Stimulated activated CD8-positive, alpha-beta memory T cell treated with anti-CD3 and anti-CD28 coated beads, Interleukin-12 subunit alpha, Interleukin-12 subunit beta, amount 100 ng/mL, for 24 hours (primary cell): Measurements from ENCODE around the gene CFAP43.

Experiments used
- DNase-seq: peaks from one replicate; pipeline ENCODE4 v3.0.0-alpha.2; 2020; ENCODE audit errors: extremely low read depth

CFAP43 gene, protein sequence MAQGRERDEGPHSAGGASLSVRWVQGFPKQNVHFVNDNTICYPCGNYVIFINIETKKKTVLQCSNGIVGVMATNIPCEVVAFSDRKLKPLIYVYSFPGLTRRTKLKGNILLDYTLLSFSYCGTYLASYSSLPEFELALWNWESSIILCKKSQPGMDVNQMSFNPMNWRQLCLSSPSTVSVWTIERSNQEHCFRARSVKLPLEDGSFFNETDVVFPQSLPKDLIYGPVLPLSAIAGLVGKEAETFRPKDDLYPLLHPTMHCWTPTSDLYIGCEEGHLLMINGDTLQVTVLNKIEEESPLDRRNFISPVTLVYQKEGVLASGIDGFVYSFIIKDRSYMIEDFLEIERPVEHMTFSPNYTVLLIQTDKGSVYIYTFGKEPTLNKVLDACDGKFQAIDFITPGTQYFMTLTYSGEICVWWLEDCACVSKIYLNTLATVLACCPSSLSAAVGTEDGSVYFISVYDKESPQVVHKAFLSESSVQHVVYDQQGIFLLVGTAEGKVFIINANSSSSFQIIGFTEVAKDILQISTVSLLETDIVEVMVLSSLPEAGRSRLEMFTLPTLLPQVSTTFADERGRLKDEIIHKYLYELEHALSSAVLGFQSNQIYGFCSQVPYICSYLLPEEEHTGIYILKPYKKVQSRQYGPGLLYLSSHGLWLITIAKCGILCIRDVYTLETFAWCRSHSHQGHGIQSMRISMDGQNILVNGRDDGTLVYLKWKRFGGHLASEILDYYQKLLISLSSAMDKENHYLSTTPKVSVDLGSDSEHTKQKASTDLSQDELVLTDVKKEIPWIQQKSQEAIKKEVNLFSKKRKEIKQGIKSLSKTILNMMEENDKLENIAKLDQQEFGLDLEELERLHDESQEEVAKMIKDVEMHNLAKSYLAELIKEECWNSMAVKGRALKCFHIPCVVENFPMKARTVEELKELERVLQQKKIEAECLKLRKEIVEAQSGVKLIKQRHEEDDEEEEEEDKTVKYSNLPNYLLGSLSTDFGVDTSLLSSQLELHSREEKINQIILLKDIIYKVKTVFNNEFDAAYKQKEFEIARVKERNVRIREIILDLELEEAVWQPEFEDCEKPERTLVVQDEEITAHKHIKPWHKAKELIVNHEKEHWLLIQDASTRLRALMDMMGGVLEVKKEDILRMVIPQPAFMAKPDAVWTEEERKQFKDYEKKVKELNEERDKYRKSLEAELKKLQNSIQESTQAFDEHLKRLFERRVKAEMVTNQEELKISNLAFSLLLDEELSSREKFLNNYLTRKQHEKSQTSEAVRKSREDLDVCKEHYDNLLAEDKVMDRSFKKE (N-terminal part only)

DNA sequence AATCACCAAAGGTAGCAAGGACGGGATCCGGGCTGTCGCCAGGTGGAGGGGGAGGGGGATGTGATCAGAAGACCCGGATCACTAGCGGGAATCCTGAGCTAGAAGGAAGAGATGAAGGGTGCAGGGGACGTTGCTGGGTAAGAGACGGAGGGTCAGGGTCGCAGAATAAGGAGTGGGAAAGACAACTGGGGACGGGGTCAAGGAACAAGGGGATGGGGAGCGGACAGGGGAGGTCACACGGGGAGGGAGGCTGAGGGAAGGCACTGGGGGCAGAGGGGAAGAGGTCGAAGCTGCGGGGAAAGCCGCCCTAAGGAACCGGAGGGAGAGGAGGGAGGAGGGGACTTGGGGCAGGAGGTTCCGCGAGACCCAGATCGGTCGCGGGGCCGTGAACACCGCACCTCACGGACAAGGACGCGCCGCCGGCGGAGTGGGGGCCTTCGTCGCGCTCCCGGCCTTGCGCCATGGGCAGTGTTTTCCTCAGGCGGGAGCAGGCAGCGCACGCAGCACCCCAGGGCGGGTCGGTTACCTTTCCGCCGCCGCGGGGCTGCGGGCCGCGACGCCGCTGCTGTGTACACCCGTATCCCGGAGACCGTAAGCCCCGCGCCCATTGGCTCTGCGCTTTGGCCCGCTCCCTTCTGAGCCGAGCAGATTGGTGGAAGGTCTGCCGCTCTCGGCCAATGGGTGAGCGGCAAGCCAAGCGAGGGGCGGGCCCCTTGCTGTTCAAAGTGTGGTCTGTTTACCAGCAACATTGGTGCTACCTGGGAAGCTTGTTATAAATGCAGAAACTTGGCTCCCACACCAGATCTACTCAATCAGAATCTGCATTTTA lies at the start of gene CFAP43:
Gene CFAP43 (minus strand): TSS at position 581 of the 829 bp plus-strand sequence. CDS start 118 bp downstream, at position 463.
- peak; percentile 95 for DNase-seq

- DNase-seq: no peak
Measured at GRCh38 chr10:104281694-104282093, 49.5 kb upstream of the CFAP43 start.

DNA sequence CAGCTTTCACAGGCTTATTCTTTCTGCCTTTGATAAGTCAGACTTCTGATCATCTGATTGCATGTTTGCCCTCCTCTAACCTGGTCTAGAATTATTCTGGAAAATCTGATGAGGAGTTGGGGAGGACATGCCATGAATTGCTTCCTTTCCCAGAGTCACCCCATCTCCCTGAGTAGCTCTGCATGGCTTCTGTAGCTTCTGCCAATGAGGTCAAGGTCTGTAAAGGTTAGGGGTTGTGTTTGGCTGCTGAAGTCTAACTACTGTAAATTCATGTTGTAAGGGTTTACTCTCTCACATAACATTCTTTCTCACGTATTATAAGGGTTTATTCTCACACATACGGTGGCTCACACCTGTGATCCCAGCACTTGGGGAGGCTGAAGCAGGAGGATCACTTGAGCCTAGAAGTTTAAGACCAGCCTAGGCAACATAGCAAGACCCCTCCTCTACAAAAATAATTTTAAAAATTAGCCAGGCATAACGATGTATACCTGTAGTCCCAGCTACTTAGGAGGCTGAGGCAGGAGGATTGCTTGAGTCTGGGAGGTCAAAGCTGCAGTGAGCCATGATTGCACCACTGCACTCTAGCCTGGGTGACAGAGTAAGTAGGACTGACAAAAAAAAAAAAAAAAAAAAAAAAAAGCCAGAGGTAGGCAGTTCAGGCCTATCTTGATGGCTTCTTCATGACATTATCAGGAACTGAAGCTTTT lies 47.5 kb upstream of the CFAP43 start:
- DNase-seq: no peak

GRCh38 chr10:104277785-104278184 lies 45.6 kb upstream of the CFAP43 start:
- DNase-seq: no peak

DNA sequence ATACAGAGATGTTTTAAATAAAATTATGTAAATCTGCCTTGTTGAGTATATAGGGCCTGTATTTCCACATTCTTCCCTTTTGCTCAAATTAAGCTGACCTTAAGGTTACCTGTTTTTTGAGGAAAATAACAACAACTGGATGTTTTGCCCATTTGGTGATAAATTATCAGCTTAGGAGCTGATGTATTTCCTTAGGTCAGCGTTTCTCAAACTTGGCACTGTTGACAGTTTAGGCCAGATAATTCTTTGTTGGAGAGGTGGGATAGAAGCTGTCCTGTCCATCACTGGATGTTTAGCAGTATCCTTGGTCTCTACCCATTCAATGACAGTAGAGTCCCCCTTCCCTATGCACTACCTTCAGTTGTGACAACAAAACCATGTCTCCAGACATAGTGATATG lies 44.0 kb upstream of the CFAP43 start:
- no peak for DNase-seq

DNA sequence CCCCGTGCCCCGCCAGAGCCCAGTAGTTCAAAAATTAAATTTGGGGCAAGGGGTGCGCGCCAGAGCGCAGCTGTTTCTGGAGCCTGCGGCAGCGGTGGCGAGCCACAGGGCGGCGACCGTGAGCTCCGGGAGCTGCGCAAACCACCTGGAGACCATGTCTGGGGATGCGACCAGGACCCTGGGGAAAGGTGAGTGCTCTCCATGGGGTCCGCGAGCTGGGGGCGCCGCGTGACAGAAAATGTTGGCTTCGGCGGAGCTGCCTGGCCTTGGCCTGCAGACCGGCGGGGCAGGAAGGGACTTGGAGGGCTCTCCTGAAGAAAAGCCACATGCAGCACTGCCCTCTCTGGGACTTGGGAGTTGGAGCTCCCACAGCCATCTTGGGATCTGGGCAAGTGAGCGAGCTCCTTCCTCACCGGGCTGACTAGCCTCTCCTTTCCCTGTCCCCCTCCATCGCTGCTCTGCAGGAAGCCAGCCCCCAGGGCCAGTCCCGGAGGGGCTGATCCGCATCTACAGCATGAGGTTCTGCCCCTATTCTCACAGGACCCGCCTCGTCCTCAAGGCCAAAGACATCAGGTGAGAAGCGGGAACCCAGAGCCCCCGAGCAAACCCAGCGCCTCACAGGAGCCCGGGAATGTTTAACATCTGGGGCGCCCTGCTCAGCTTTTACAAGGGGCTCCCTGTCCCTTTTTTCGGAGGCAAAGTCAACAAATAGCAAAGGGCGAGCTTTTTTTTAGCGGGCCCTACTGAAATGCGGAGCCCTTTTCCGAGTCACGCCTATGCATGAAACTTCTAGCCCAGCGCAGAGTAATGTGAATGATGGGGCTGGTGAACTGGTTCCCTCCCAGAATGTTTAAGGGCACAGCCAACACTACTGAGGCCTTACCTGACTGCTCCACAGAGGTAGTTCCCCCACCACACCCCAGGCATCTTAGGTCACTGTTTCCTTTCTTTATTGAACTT lies 42.9 kb upstream of the CFAP43 start:
- no peak for DNase-seq

GRCh38 chr10:104273899-104274575 lies 41.9 kb upstream of the CFAP43 start:
- DNase-seq: no peak

- no peak for DNase-seq
Measured at GRCh38 chr10:104273286-104273685, 41.1 kb upstream of the CFAP43 start.

- peak; percentile 98 for DNase-seq
Measured at GRCh38 chr10:104268713-104269645, 36.8 kb upstream of the CFAP43 start, which contains the start of gene GSTO2. Gene GSTO2, plus strand, starts transcription at chr10:104269184. Its CDS starts 5,732 bp downstream, at chr10:104274916.

- DNase-seq: no peak
Measured at GRCh38 chr10:104268405-104268712, 36.2 kb upstream of the CFAP43 start.

- DNase-seq: no peak
Measured at GRCh38 chr10:104267721-104268404, 35.7 kb upstream of the CFAP43 start.

DNA sequence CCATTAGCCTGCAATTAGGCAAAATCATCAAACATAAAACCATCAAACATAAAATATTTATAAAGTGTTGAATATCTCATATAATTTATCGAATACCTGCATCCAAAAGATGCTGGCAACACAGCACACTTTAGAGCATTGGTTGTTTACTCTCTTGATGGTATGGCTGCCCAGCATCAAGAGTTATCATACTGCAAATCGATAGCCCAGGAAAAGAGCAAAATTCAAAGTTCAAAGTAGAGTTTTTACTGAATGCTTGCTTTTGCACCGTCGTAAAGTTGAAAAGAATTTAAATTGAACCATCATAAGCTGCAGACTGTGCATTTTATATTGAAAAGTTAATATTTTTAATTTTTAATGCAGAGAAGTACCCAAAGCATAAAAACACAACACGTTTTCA lies 32.6 kb upstream of the CFAP43 start:
- no peak for DNase-seq

GRCh38 chr10:104262055-104262454 lies 29.9 kb upstream of the CFAP43 start:
- DNase-seq: no peak

DNA sequence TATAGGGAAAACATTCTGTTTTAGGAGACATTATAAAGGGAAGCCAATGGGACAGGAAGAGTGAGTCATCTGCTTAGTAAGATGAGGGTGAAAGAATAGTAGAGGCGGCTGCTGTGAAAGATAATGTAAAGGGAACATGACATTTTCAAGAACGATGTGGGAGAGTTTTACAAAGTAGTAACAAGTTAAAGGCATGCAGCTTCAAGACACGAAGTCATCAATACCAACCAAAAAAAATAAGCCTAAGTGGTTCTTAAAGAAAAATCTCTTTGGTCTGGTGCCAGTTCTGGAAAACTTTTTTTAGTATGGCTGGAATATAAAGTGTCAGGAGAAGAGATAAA lies 28.6 kb upstream of the CFAP43 start:
- DNase-seq: no peak

DNA sequence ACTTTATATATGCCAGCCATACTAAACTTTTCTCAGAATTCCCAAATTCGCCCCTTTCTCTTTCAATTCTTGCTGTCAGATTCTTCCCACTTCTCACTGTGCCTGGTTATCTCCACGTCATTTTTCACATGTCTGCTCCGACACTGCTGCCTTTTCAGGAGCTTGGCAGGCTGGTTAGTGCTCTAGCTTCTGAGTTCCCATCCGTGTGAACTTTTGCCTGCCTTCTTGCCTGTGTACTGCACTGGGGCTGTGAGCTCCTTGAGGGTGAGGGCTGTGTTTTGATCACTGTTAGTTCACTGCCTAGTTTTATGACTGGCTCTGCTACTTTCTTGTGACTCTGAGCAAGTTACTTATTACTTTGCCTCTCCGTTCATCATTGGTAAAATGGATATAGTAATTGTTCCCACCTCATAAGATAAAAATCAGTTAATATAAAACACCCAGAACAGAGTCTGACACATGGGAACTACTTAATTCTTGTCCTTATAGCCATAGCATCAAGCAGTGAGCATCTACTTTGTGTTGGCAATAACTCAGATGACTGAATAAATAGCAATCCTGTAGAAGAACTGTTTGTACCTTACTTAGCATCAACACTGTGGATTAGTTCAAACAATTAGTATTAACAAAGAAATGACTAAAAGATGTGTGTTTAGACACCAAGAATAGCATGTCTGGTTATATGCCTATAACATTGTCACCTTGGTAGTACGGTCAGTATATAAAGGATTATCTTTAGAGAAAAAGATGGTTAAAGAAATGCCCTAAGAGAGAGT lies 28.0 kb upstream of the CFAP43 start:
- no peak for DNase-seq

- DNase-seq: no peak
Measured at GRCh38 chr10:104259456-104259855, 27.3 kb upstream of the CFAP43 start.
